AG09319 (cell line): ENCODE results near the gene CCDC9.

Source experiments
- DNase-seq: peaks from one replicate; pipeline ENCODE4 v3.0.0-alpha.2; 2010; ENCODE audit warnings: low read depth; ENCODE audit errors: extremely low read depth
- CTCF ChIP-seq: IDR thresholded peaks from 2 replicates; pipeline ENCODE4 v1.5.1; 2011; ENCODE audit warnings: low read depth, mild to moderate bottlenecking, inconsistent platforms, low read length, moderate library complexity

Gene CCDC9

GRCh38 chr19:47239152-47239551, 17.2 kb upstream of the CCDC9 start:
- no peak for TF ChIP-seq CTCF
- DNase-seq, result no peak

GRCh38 chr19:47239610-47240296, 16.6 kb upstream of the CCDC9 start:
- no peak for DNase-seq
- no peak for TF ChIP-seq CTCF

GRCh38 chr19:47240556-47240955, 15.8 kb upstream of the CCDC9 start:
- DNase-seq, result no peak

GRCh38 chr19:47240996-47241918, 15.1 kb upstream of the CCDC9 start:
- no peak for TF ChIP-seq CTCF
- DNase-seq, result no peak

More at GRCh38 chr19:47240556-47240955, 15.8 kb upstream of the CCDC9 start:
- no peak for TF ChIP-seq CTCF

GRCh38 chr19:47241919-47242577, 14.3 kb upstream of the CCDC9 start:
- no peak for TF ChIP-seq CTCF

GRCh38 chr19:47243364-47243775, 13.0 kb upstream of the CCDC9 start:
- DNase-seq, result no peak
- TF ChIP-seq CTCF, result no peak

More at GRCh38 chr19:47241919-47242577, 14.3 kb upstream of the CCDC9 start:
- DNase-seq, result no peak
